GM18868 (cell line): ENCODE results near the gene KDM2A.

ENCODE experiments used
- ATAC-seq: cut with Tn5 transposase; IDR thresholded peaks from one replicate; pipeline ENCODE4 v1.9.1; 2021; ENCODE audit warnings: mild to moderate bottlenecking, moderate library complexity; ENCODE audit not compliant: unreplicated experiment

KDM2A gene

GRCh38 chr11:67300256-67300755, 181.2 kb downstream of the KDM2A start:
- no peak for ATAC-seq

GRCh38 chr11:67300756-67301312, 181.8 kb downstream of the KDM2A start:
- no peak for ATAC-seq

DNA sequence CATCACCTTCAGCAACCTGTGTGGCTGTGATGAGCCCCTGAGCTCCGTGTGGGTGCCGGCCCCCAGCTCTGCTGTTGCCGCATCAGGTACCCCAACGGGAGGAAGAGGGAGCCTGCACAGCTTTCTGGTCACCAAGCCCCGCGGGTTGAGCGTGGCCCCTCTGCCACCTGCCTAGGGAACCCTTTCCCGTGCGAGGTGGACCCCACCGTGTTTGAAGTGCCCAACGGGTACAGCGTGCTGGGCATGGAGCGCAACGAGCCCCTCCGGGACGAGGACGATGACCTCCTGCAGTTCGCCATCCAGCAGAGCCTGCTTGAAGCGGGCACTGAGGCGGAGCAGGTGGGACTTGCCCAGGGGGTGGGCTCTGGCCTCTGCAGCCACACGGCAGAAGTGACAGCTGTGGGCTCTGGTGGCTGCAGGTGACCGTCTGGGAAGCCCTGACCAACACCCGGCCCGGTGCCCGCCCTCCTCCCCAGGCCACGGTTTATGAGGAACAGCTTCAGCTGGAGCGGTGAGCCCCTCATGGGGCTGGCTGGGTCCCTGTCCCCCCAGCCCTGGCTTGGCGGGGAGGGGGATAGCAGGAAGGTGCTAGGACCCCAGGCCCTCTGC, 182.4 kb downstream of the KDM2A start:
- no peak for ATAC-seq

DNA sequence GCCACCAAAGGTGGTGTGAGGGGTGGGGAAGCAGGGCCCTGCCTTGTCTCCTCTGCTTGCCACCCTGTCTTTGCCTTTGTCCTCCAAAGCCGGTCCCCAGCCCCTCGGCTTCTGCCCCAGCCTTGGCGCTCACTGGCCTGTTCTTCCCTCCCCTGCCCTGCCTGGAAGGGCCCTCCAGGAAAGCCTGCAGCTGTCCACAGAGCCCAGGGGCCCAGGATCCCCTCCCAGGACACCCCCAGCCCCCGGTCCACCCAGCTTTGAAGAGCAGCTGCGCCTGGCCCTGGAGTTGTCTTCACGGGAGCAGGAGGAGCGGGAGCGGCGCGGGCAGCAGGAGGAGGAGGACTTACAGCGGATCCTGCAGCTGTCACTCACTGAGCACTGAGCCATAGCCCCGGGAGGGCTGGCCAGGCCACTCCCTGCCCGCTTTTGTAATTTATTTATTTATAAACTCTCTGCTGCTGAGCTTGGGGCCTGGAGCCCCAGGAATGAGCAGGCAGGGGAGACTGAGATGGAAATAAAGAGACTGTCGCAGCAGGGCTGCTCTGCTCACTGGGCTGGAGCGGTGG, 183.0 kb downstream of the KDM2A start:
- ATAC-seq = no peak

DNA sequence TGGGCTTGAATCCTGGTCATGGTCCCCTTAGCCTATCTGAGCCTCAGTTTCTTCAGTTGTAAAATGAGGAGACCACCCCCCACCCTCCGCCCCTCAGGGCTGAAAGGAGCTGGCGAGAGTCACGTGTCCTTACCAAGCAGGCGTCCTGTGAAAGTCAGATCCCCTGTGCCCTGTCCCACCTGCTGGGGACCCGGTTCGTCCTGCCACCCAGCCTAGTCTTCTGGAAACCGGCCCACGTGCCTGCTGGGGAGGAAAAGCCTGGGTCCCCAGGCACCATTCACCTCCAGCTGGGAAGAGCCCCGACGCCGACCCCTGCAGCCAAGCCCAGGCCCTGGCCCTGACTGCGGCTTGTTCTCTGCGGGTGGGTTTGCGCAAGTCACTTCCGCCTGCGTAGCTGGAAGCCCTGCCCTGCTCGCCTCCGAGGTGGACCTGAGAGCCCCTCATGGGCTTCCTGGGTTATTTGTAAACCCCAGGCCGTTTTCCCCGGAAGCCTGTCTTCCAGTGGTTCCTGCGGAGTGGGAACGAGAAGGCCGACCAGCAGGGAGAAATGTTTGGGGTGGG, 183.6 kb downstream of the KDM2A start:
- no peak for ATAC-seq

DNA sequence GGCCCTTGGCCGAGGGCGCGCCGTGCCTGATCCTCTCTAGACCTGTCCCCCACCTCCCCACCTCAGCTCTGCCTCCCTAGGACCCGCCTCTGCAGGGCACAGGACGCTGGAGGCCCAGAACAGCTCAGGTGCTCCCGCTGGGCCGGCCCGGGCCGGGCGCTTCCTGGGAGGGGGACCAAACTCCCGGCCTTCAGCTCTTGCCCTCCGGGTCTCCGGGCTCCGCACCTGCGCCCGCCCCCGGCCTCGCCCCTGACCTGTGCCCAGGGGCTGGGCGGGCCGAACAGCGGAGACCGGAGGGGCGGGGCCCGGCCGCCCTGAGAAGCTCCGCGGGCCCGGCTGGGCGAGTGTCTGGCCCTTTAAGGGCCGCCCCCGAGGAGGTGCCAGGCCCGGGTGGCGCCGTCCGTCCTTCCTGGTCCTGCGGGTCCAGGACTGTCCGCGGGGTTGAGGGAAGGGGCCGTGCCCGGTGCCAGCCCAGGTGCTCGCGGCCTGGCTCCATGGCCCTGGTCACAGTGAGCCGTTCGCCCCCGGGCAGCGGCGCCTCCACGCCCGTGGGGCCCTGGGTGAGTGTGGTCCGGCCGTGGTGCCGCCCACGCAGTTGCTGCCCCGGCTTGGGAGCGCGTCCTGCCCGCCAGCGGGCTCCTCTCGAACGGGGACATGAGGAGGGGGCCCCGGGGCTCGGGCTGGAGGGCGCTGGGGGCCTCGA, 184.2 kb downstream of the KDM2A start, which contains the start of gene SSH3:
Gene SSH3, plus strand, starts transcription at position 399 of the 703 bp plus-strand sequence. Its CDS starts 96 bp downstream, at position 495.
- no peak for ATAC-seq

GRCh38 chr11:67303835-67304411, 184.9 kb downstream of the KDM2A start:
- ATAC-seq = no peak

DNA sequence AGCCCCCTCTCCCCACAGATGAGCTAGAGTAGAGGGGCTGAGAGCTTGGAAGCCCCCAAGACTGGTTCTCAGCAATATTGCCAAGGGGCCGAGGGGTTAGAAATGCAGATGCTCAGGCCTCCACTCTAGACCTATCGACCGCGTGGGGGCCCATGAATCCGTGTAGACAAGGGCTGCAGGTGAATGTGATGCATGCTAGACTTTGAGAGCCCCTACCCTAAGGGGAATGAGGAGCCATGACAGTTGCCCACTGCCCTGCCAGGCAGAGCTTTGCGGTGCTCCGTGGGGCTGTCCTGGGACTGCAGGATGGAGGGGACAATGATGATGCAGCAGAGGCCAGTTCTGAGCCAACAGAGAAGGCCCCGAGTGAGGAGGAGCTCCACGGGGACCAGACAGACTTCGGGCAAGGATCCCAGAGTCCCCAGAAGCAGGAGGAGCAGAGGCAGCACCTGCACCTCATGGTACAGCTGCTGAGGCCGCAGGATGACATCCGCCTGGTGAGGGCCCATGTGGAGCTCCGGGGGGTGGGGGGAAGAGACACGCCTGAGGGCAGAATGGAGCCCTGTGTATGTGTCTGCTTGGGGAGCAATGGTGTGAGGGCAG, 185.5 kb downstream of the KDM2A start:
- no peak for ATAC-seq

DNA sequence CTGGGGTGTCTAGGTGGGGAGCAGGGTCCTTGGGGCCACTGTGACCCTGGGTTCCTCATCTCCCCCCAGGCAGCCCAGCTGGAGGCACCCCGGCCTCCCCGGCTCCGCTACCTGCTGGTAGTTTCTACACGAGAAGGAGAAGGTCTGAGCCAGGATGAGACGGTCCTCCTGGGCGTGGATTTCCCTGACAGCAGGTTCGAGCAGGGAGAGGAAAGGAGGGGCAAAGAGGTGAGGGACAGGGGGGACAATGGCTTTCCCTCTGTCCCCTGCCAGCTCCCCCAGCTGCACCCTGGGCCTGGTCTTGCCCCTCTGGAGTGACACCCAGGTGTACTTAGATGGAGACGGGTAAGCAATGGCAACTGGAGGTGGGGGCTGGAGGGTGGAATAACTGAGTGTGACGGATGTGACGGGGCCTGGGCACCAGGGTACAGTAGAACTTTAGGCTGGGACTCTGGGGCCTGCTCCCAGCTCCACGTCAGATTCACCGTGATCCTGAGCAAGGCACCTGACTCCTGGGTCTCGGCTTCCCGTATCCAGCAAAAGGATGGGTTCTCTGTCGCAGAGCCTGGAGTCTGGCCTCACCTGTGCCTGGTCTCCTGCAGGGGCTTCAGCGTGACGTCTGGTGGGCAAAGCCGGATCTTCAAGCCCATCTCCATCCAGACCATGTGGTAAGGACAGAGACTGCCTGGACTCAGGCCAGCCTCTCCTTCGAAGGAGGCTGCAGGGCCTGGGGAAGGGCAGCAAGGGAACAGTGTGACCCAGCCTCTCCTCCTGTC, 187.9 kb downstream of the KDM2A start:
- no peak for ATAC-seq

DNA sequence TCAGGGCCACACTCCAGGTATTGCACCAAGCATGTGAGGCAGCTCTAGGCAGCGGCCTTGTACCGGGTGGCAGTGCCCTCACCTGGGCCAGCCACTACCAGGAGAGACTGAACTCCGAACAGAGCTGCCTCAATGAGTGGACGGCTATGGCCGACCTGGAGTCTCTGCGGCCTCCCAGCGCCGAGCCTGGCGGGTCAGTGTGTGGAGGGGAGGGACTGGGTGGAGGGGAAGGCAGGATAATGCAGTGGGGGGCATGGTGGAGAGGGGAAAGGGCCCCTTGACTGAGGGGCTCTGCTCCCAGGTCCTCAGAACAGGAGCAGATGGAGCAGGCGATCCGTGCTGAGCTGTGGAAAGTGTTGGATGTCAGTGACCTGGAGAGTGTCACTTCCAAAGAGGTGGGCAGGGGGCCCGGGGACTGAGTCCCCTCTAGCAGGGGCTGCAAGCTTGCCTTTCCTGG, 188.5 kb downstream of the KDM2A start:
- no peak for ATAC-seq
